HG02759 (cell line): Measurements from ENCODE around the gene TRIM24.
"Not testable (repeated sequence)": the region's sequence is repeated elsewhere in the genome, so short reads cannot be mapped to it uniquely, and the experiment has no call there.

ENCODE experiments used
- ATAC-seq: cut with Tn5 transposase; IDR thresholded peaks from one replicate; pipeline ENCODE4 v1.9.1; 2021; ENCODE audit warnings: mild to moderate bottlenecking, moderate library complexity; ENCODE audit not compliant: unreplicated experiment

The TRIM24 gene

GRCh38 chr7:138491612-138492386, 31.7 kb downstream of the TRIM24 start:
- no peak for ATAC-seq

GRCh38 chr7:138492423-138492822, 32.4 kb downstream of the TRIM24 start:
- ATAC-seq, result no peak

- ATAC-seq, result no peak
These were observed 33.5 kb downstream of the TRIM24 start for GRCh38 chr7:138493535-138493934.

GRCh38 chr7:138495485-138495884, 35.4 kb downstream of the TRIM24 start:
- no peak for ATAC-seq

- no peak for ATAC-seq
These were observed 39.3 kb downstream of the TRIM24 start for GRCh38 chr7:138499340-138499739.

GRCh38 chr7:138500303-138500702, 40.2 kb downstream of the TRIM24 start:
- ATAC-seq, result not testable (repeated sequence)

- no peak for ATAC-seq
These were observed 40.8 kb downstream of the TRIM24 start for GRCh38 chr7:138500892-138501291.

GRCh38 chr7:138502023-138502767, 42.1 kb downstream of the TRIM24 start:
- ATAC-seq, result no peak

- ATAC-seq, result no peak
These were observed 45.4 kb downstream of the TRIM24 start for GRCh38 chr7:138505361-138505873.

- no peak for ATAC-seq
These were observed 46.7 kb downstream of the TRIM24 start for GRCh38 chr7:138506764-138507163.

- no peak for ATAC-seq
These were observed 49.9 kb downstream of the TRIM24 start for GRCh38 chr7:138510003-138510402.

- no peak for ATAC-seq
These were observed 52.2 kb downstream of the TRIM24 start for GRCh38 chr7:138512092-138512858.

GRCh38 chr7:138512885-138513284, 52.8 kb downstream of the TRIM24 start:
- ATAC-seq, result no peak

- ATAC-seq, result no peak
These were observed 53.3 kb downstream of the TRIM24 start for GRCh38 chr7:138513344-138513871.

- no peak for ATAC-seq
These were observed 54.0 kb downstream of the TRIM24 start for GRCh38 chr7:138514044-138514443.

GRCh38 chr7:138515001-138515528, 55.0 kb downstream of the TRIM24 start:
- peak; percentile 92 for ATAC-seq

GRCh38 chr7:138519061-138519798, 59.2 kb downstream of the TRIM24 start:
- ATAC-seq, result no peak

GRCh38 chr7:138520742-138521141, 60.7 kb downstream of the TRIM24 start:
- no peak for ATAC-seq

GRCh38 chr7:138521837-138522461, 61.9 kb downstream of the TRIM24 start:
- ATAC-seq, result no peak

- ATAC-seq, result no peak
These were observed 64.2 kb downstream of the TRIM24 start for GRCh38 chr7:138524259-138524658.
